B cell (primary cell): Measurements from ENCODE around the gene BNIPL. TPM values are rescaled to one million over a fixed set of nuclear protein-coding genes. Genes with fewer than 3 reads are reported as not detected.

Source experiments
- ATAC-seq: fragments of 200-7000 bp; cut with Tn5 transposase; one replicate; pipeline ENCODE4 v1.10.0; 2021; ENCODE audit warnings: low read depth, mild to moderate bottlenecking, moderate number of reproducible peaks, moderate library complexity
- CTCF ChIA-PET: fragments of 350-600 bp; sonication (Branson Sonifier 250); formaldehyde crosslinking; loops from one replicate; lab custom pipeline; 2021; ENCODE audit warnings: antibody characterized with exemption, inconsistent platforms; lab: Charles Lee
- POLR2A ChIA-PET: fragments of 350-600 bp; sonication (Branson Sonifier 250); formaldehyde crosslinking; loops from one replicate; lab custom pipeline; 2021; ENCODE audit warnings: antibody characterized with exemption; lab: Charles Lee
- DNase-seq: peaks from one replicate; pipeline ENCODE4 v3.0.0; 2013
- H2AFZ ChIP-seq: 2 replicates; pipeline ENCODE4 v1.6.1; 2012; ENCODE audit warnings: mild to moderate bottlenecking, low read depth, low read length; ENCODE audit not compliant: insufficient read depth, poor library complexity, severe bottlenecking
- H3K27ac ChIP-seq, 2 donors: 1 replicate in 1 of 2; 2 replicates in 1 of 2; pipeline ENCODE4 v1.5.1; 2012 to 2013; ENCODE audit warnings: low read length in 2 of 2, mild to moderate bottlenecking in 2 of 2, moderate library complexity in 1 of 2
- H3K27me3 ChIP-seq, 4 experiments: fragments of 200-600 bp in 1 of 4; sonication (generic) in 1 of 4; replicated peaks in 1 of 4; 1 replicate in 2 of 4; 2 replicates in 2 of 4; pipeline versions ENCODE4 v1.6.1 to v1.7.0; 2013 to 2016; ENCODE audit warnings: low read length in 3 of 4, mild to moderate bottlenecking in 2 of 4, mixed read lengths in 1 of 4, moderate library complexity in 1 of 4; ENCODE audit not compliant: insufficient read depth in 4 of 4, control insufficient read depth in 3 of 4; ENCODE audit errors: control extremely low read depth in 1 of 4
- H3K36me3 ChIP-seq, 2 experiments: replicated peaks in 1 of 2; 1 replicate in 1 of 2; 2 replicates in 1 of 2; pipeline versions ENCODE4 v1.6.1 to v1.7.1; 2013; ENCODE audit warnings: low read length in 1 of 2; ENCODE audit not compliant: insufficient read depth in 2 of 2, control insufficient read depth in 1 of 2; ENCODE audit errors: control extremely low read depth in 1 of 2, extremely low read depth in 1 of 2
- H3K4me1 ChIP-seq, 2 donors: fragments of 200-600 bp in 1 of 2; sonication (generic) in 1 of 2; 1 replicate in 1 of 2; 2 replicates in 1 of 2; pipeline versions ENCODE4 v1.5.1 to v1.6.1; 2013 to 2017; ENCODE audit warnings: low read length in 2 of 2; ENCODE audit not compliant: control insufficient read depth in 2 of 2, insufficient read depth in 2 of 2
- H3K4me2 ChIP-seq: replicated peaks from 2 replicates; pipeline ENCODE3; 2012; ENCODE audit warnings: mild to moderate bottlenecking, low read depth, low read length; ENCODE audit not compliant: poor library complexity, severe bottlenecking
- H3K4me3 ChIP-seq, 5 experiments: fragments of 200-600 bp in 1 of 5; sonication (generic) in 1 of 5; 1 replicate in 3 of 5; 2 replicates in 2 of 5; pipeline versions ENCODE4 v1.5.1 to v1.7.0; 2011 to 2016; ENCODE audit warnings: low read length in 4 of 5, mild to moderate bottlenecking in 4 of 5, low read depth in 2 of 5, control low read depth in 1 of 5, moderate library complexity in 1 of 5; ENCODE audit not compliant: insufficient read depth in 1 of 5; ENCODE audit errors: control extremely low read depth in 1 of 5, extremely low read depth in 1 of 5
- H3K79me2 ChIP-seq: fragments of 200-600 bp; sonication (generic); one replicate; pipeline ENCODE4 v1.6.0; 2016; ENCODE audit warnings: low read length; ENCODE audit not compliant: control insufficient read depth, insufficient read depth
- H3K9ac ChIP-seq: fragments of 200-600 bp; sonication (generic); 2 replicates; pipeline ENCODE4 v1.6.1; 2017; ENCODE audit warnings: mild to moderate bottlenecking, low read length, moderate library complexity
- H3K9me3 ChIP-seq, 3 donors: one replicate each; pipeline versions ENCODE4 v1.6.1 to v1.7.1; 2013; ENCODE audit warnings: low read length in 2 of 3; ENCODE audit not compliant: control insufficient read depth in 2 of 3, insufficient read depth in 1 of 3; ENCODE audit errors: control extremely low read depth in 1 of 3
- H4K20me1 ChIP-seq: 2 replicates; pipeline ENCODE4 v1.6.0; 2012; ENCODE audit warnings: mild to moderate bottlenecking, low read length; ENCODE audit not compliant: insufficient read depth, control insufficient read depth, poor library complexity, severe bottlenecking
- H3K27ac Mint-ChIP-seq: one replicate; pipeline ENCODE4 v1.8.0; 2021; ENCODE audit warnings: mixed read lengths
- H3K27me3 Mint-ChIP-seq: one replicate; pipeline ENCODE4 v1.8.0; 2021; ENCODE audit warnings: mixed read lengths
- H3K4me1 Mint-ChIP-seq: one replicate; pipeline ENCODE4 v1.8.0; 2021; ENCODE audit warnings: mixed read lengths
- H3K4me3 Mint-ChIP-seq: one replicate; pipeline ENCODE4 v1.8.0; 2021; ENCODE audit warnings: mixed read lengths
- H3K9me3 Mint-ChIP-seq: one replicate; pipeline ENCODE4 v1.8.0; 2022; ENCODE audit warnings: mixed read lengths; ENCODE audit not compliant: insufficient read depth
- EZH2 ChIP-seq: IDR thresholded peaks from 2 replicates; pipeline ENCODE4 v1.6.1; 2012; ENCODE audit warnings: borderline replicate concordance, low read depth, mild to moderate bottlenecking, moderate library complexity, low read length; ENCODE audit not compliant: insufficient read depth, poor library complexity, severe bottlenecking
- WGBS: methylation state at CpG from one replicate; pipeline ENCODE4 v1.1.5; 2013; ENCODE audit warnings: missing lambda C conversion rate; ENCODE audit not compliant: insufficient coverage; 5-methylcytosine and 5-hydroxymethylcytosine counted together
- intact Hi-C: fragments of 100-400 bp; cut with micrococcal nuclease; formaldehyde crosslinking; loops from one replicate; pipeline ENCODE4 v1.10.0; 2022
- polyA plus RNA-seq: library from polyadenylated mRNA; depleted of rRNA; stranded (reverse); fragments of >200 nt; gene quantifications from 2 replicates; pipeline ENCODE4 v1.2.3, GENCODE V29; 2012
- total RNA-seq, 2 donors: library from RNA; stranded (reverse); fragments of 120-200 nt in 1 of 2; gene quantifications; 1 replicate in 1 of 2; 2 replicates in 1 of 2; pipeline versions ENCODE4 v1.2.3 to v1.2.4, GENCODE V29; 2013 to 2022
- TF ChIP-seq, protein P1 (sequence below): fragments of 200-600 bp; IDR thresholded peaks from one replicate; pipeline ENCODE4 v1.8.0; 2022; ENCODE audit warnings: antibody characterized with exemption, mild to moderate bottlenecking

The BNIPL gene
- total and polyA plus RNA-seq, 2 donors (not counting 1 experiment from before 2014, with no cell fraction given), result 0.81 to 2.5 TPM

DNA sequence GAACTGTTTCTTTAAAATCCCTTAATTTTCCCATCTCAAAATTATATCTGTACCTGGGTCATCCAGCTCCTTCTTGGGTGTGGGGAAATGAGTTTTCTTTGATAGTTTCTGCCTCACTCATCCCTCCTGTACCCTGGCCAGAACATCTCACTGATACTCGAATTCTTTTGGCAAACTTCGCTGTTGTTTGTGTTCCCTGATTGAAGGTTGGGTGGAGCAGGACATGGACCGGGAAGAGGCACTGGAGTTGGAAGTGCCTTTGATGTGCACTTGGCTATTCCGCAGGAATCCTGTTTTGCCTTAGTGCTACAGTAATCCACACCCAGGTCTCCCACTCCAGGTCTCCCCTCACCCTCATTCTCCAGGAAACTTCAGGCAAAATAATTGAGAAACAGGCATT, 40.9 kb upstream of the BNIPL start:
- Histone ChIP-seq H3K4me1 (peaks cover 0 to 3% of the 10 kb centered on the region in 2 donors), H3K9me3 (no peaks in the 10 kb centered on the region), H3K27ac (no peak overlapping the region), H3K27me3 (no peaks in the 10 kb centered on the region), H2AFZ (peak overlapping the region; percentile 57), H3K36me3 (peaks cover 3 to 13% of the 10 kb centered on the region in 2 experiments), H4K20me1 (no peaks in the 10 kb centered on the region), H3K4me2 (peak overlapping the region; percentile 48), H3K79me2 (no peaks in the 10 kb centered on the region), H3K4me3 (no peak overlapping the region), H3K9ac (no peak overlapping the region)
- POLR2A ChIA-PET, result interaction anchor here (0.6 kb wide), 2 partner anchors 748 to 846 kb away, joined by 3 to 6 read pairs; partner anchors contain the start of gene PLEKHO1
- Mint-ChIP-seq H3K27me3 (no peaks in the 10 kb centered on the region), H3K9me3 (no peaks in the 10 kb centered on the region), H3K27ac (no peak overlapping the region), H3K4me1 (peaks cover 4% of the 10 kb centered on the region), H3K4me3 (no peak overlapping the region)
- CTCF ChIA-PET, result interaction anchor here (0.6 to 5.3 kb wide), 24 partner anchors 10 to 740 kb away, joined by 3 to 63 read pairs (median 4); partner anchors contain the start of genes ANXA9, C1orf56, CTSK and MINDY1
- DNase-seq (no peak), ATAC-seq (no peak)
- WGBS, result 80% methylated on average over 2 of the region's 4 CpGs
- TF ChIP-seq EZH2, result no peak
- TF ChIP-seq, protein P1, sequence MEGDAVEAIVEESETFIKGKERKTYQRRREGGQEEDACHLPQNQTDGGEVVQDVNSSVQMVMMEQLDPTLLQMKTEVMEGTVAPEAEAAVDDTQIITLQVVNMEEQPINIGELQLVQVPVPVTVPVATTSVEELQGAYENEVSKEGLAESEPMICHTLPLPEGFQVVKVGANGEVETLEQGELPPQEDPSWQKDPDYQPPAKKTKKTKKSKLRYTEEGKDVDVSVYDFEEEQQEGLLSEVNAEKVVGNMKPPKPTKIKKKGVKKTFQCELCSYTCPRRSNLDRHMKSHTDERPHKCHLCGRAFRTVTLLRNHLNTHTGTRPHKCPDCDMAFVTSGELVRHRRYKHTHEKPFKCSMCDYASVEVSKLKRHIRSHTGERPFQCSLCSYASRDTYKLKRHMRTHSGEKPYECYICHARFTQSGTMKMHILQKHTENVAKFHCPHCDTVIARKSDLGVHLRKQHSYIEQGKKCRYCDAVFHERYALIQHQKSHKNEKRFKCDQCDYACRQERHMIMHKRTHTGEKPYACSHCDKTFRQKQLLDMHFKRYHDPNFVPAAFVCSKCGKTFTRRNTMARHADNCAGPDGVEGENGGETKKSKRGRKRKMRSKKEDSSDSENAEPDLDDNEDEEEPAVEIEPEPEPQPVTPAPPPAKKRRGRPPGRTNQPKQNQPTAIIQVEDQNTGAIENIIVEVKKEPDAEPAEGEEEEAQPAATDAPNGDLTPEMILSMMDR, result no peak
- intact Hi-C loops, result loop anchor here (5.0 to 10.0 kb wide), 2 partner anchors 533 to 741 kb away; partner anchors contain the start of gene CA14

DNA sequence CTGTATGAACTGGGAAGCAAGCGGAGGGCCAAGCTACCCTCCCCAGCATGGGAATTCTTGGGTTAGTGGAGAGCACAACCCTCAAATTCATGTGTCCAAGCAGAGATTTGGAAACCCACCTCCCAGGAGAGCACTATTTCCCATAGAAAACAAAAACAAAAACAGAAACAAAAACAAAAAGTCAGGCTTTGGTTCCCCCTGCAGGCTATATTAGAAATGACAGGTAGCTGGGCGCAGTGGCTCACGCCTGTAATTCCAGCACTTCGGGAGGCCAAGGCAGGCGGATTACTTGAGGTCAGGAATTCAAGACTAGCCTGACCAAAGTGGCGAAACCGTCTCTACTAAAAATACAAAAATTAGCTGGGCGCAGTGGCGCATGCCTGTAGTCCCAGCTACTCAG, 40.5 kb upstream of the BNIPL start:
- ATAC-seq (peak; percentile 39), DNase-seq (peak; percentile 60)
- H3K4me2 ChIP-seq, result peak overlapping the region; percentile 48
- H2AFZ ChIP-seq, result peak overlapping the region; percentile 57
- Mint-ChIP-seq H3K27me3 (no peaks in the 10 kb centered on the region), H3K4me3 (no peak overlapping the region), H3K4me1 (peaks cover 4% of the 10 kb centered on the region), H3K27ac (no peak overlapping the region), H3K9me3 (no peaks in the 10 kb centered on the region)
- 66% methylated on average over 9 of the region's 9 CpGs for WGBS
- H3K4me1 ChIP-seq, result peaks cover 0 to 3% of the 10 kb centered on the region in 2 donors
- H3K27ac ChIP-seq, result no peak overlapping the region
- H3K4me3 ChIP-seq, result no peak overlapping the region
- H4K20me1 ChIP-seq, result no peaks in the 10 kb centered on the region
- H3K36me3 ChIP-seq, result peaks cover 3 to 13% of the 10 kb centered on the region in 2 experiments
- ChIA-PET POLR2A (interaction anchor here (0.6 to 0.7 kb wide), 3 partner anchors 22 to 846 kb away, joined by 3 to 6 read pairs (median 5); partner anchors contain the start of gene PLEKHO1), CTCF (interaction anchor here (0.6 to 5.3 kb wide), 26 partner anchors 10 to 740 kb away, joined by 3 to 63 read pairs (median 4); partner anchors contain the start of genes ANXA9, C1orf56, CTSK and GOLPH3L)
- no peaks in the 10 kb centered on the region for H3K79me2 ChIP-seq
- intact Hi-C loops, result loop anchor here (1.0 to 10.0 kb wide), 3 partner anchors 12 to 741 kb away; partner anchors contain the start of genes CA14 and PRUNE1
- no peak for TF ChIP-seq EZH2
- TF ChIP-seq, protein P1, result peak; percentile 88
- no peaks in the 10 kb centered on the region for H3K9me3 ChIP-seq
- H3K27me3 ChIP-seq, result no peaks in the 10 kb centered on the region
- H3K9ac ChIP-seq, result no peak overlapping the region
